ENCODE results near the gene TLR6.

The TLR6 gene

GRCh38 chr4:38832624-38833528 lies 23.7 kb downstream of the TLR6 start:
- H3K9me3 ChIP-seq (ENCODE audit: control insufficient read depth, insufficient read depth, low read length), result no peaks in the 10 kb centered on the region
- H3K9ac ChIP-seq (ENCODE audit: low read depth, low read length), result no peak overlapping the region
- no peaks in the 10 kb centered on the region for H3K27me3 ChIP-seq (ENCODE audit: control insufficient read depth, insufficient read depth, low read length)
- no peak overlapping the region for H3K4me3 ChIP-seq (ENCODE audit: low read depth, low read length)
- H3K4me1 ChIP-seq (ENCODE audit: control insufficient read depth, insufficient read depth, low read length), result no peaks in the 10 kb centered on the region
- no peaks in the 10 kb centered on the region for H3K36me3 ChIP-seq (ENCODE audit: control insufficient read depth, insufficient read depth, low read length)

GRCh38 chr4:38832206-38832605 lies 24.4 kb downstream of the TLR6 start:
- Histone ChIP-seq H3K36me3 (ENCODE audit: control insufficient read depth, insufficient read depth, low read length) (no peaks in the 10 kb centered on the region), H3K27me3 (ENCODE audit: control insufficient read depth, insufficient read depth, low read length) (no peaks in the 10 kb centered on the region), H3K9me3 (ENCODE audit: control insufficient read depth, insufficient read depth, low read length) (no peaks in the 10 kb centered on the region), H3K4me1 (ENCODE audit: control insufficient read depth, insufficient read depth, low read length) (no peaks in the 10 kb centered on the region), H3K9ac (ENCODE audit: low read depth, low read length) (no peak overlapping the region), H3K4me3 (ENCODE audit: low read depth, low read length) (no peak overlapping the region)

GRCh38 chr4:38831653-38832052 lies 25.0 kb downstream of the TLR6 start:
- no peaks in the 10 kb centered on the region for H3K36me3 ChIP-seq (ENCODE audit: control insufficient read depth, insufficient read depth, low read length)
- H3K27me3 ChIP-seq (ENCODE audit: control insufficient read depth, insufficient read depth, low read length), result no peaks in the 10 kb centered on the region
- no peaks in the 10 kb centered on the region for H3K4me1 ChIP-seq (ENCODE audit: control insufficient read depth, insufficient read depth, low read length)
- no peaks in the 10 kb centered on the region for H3K9me3 ChIP-seq (ENCODE audit: control insufficient read depth, insufficient read depth, low read length)
- no peak overlapping the region for H3K4me3 ChIP-seq (ENCODE audit: low read depth, low read length)
- no peak overlapping the region for H3K9ac ChIP-seq (ENCODE audit: low read depth, low read length)

DNA sequence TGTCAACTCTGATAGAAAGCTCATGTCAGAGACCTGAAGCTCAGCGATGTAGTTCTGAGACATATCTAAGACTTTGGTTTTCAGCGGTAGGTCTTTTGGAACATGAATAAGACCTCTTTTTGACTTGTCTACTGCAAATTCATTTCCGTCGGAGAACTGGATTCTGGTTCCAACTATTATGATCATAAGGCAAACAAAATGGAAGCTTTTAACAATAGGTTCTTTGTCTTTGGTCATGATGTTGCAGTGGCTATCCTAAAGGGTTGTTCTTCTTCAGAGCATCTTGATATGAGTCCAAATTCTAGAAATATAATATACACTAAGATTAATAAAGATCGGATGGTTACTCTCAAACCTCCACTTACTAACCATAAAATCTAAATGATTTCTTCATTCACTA lies 27.4 kb downstream of the TLR6 start:
- Histone ChIP-seq H3K27me3 (ENCODE audit: control insufficient read depth, insufficient read depth, low read length) (no peaks in the 10 kb centered on the region), H3K4me1 (ENCODE audit: control insufficient read depth, insufficient read depth, low read length) (no peaks in the 10 kb centered on the region), H3K9me3 (ENCODE audit: control insufficient read depth, insufficient read depth, low read length) (no peaks in the 10 kb centered on the region), H3K36me3 (ENCODE audit: control insufficient read depth, insufficient read depth, low read length) (no peaks in the 10 kb centered on the region), H3K4me3 (ENCODE audit: low read depth, low read length) (no peak overlapping the region), H3K9ac (ENCODE audit: low read depth, low read length) (no peak overlapping the region)

DNA sequence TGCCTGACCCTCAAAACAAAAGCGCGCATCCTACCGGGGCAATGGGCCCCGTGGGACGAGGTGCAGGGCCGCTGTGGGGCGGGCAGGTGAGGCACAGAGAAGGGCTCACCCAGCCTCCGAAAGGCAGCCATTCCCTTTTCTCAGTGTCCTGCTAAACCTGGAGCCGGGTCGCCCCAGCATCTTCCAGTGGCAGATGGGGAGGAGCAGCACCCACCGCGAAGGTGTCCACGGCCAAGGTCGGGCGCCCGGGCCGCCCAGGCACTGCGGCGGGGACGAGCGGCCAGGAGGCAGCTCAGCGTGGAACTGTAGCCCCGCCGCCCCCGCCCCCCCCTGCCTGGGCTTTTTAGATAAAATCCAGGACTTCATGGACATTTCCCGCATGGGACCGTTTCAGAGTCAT lies 32.9 kb downstream of the TLR6 start:
- no peaks in the 10 kb centered on the region for H3K36me3 ChIP-seq (ENCODE audit: control insufficient read depth, insufficient read depth, low read length)
- H3K4me3 ChIP-seq (ENCODE audit: low read depth, low read length), result no peak overlapping the region
- no peaks in the 10 kb centered on the region for H3K9me3 ChIP-seq (ENCODE audit: control insufficient read depth, insufficient read depth, low read length)
- no peaks in the 10 kb centered on the region for H3K27me3 ChIP-seq (ENCODE audit: control insufficient read depth, insufficient read depth, low read length)
- H3K9ac ChIP-seq (ENCODE audit: low read depth, low read length), result no peak overlapping the region
- no peaks in the 10 kb centered on the region for H3K4me1 ChIP-seq (ENCODE audit: control insufficient read depth, insufficient read depth, low read length)

DNA sequence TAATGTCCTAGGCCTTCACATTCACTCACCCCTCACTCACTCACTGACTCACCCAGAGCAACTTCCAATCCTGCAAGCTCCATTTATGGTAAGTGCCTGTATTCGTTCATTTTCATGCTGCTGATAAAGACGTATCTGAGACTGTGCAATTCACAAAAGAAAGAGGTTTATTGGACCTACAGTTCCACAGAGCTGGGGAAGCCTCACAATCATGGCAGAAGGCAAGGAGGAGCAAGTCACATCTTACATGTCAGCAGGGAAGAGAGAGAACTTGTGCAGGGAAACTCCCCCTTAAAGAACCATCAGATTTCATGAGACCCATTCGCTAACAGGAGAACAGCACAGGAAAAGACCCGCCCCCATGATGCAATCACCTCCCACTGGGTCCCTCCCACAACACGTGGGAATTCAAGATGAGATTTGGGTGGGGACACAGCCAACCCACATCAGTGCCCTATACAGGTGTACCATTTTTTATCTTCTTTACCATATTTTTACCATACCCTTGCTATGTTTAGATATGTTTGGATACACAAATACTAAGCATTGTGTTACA lies 33.8 kb downstream of the TLR6 start:
- no peaks in the 10 kb centered on the region for H3K4me1 ChIP-seq (ENCODE audit: control insufficient read depth, insufficient read depth, low read length)
- H3K27me3 ChIP-seq (ENCODE audit: control insufficient read depth, insufficient read depth, low read length), result no peaks in the 10 kb centered on the region
- no peaks in the 10 kb centered on the region for H3K9me3 ChIP-seq (ENCODE audit: control insufficient read depth, insufficient read depth, low read length)
- no peak overlapping the region for H3K4me3 ChIP-seq (ENCODE audit: low read depth, low read length)
- no peaks in the 10 kb centered on the region for H3K36me3 ChIP-seq (ENCODE audit: control insufficient read depth, insufficient read depth, low read length)
- H3K9ac ChIP-seq (ENCODE audit: low read depth, low read length), result no peak overlapping the region

GRCh38 chr4:38821739-38822138 lies 34.9 kb downstream of the TLR6 start:
- Histone ChIP-seq H3K4me3 (ENCODE audit: low read depth, low read length) (no peak overlapping the region), H3K9me3 (ENCODE audit: control insufficient read depth, insufficient read depth, low read length) (no peaks in the 10 kb centered on the region), H3K9ac (ENCODE audit: low read depth, low read length) (no peak overlapping the region), H3K36me3 (ENCODE audit: control insufficient read depth, insufficient read depth, low read length) (no peaks in the 10 kb centered on the region), H3K4me1 (ENCODE audit: control insufficient read depth, insufficient read depth, low read length) (no peaks in the 10 kb centered on the region), H3K27me3 (ENCODE audit: control insufficient read depth, insufficient read depth, low read length) (no peaks in the 10 kb centered on the region)

DNA sequence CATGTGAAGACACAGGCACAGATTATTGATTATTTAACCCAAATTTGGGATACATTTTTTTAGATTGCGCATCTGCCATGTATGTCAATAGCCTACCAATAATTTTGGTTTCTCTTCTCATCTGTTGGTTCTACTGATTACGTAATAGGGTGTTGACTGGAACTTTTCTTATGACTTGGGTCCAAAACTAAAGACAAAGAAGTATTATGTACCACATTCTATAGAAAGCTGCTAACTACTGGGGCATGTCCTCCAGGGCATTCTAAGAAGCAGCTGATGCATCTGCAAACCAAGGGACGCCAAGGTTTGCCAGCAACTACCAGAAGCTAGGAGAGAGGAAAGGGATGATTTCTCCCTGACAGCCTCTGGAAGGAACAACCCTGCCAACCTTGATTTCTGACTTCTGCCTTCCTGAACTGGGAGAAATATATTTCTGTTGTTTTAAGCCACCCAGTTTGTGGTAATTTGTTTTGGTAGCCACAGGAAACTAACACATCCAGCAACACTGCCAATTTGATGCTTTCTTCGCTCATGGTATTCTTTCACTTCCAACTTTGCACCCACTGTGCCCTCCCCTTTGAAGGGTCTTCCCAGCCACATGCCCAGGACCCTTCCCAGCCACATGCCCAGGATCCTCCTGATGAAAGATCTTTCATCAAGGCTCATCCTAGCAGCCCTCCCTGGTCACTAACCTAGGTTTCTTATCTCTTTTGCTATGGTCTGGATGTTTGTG lies 36.1 kb downstream of the TLR6 start:
- Histone ChIP-seq H3K36me3 (ENCODE audit: control insufficient read depth, insufficient read depth, low read length) (no peaks in the 10 kb centered on the region), H3K9me3 (ENCODE audit: control insufficient read depth, insufficient read depth, low read length) (no peaks in the 10 kb centered on the region), H3K4me3 (ENCODE audit: low read depth, low read length) (no peak overlapping the region), H3K9ac (ENCODE audit: low read depth, low read length) (no peak overlapping the region), H3K4me1 (ENCODE audit: control insufficient read depth, insufficient read depth, low read length) (no peaks in the 10 kb centered on the region), H3K27me3 (ENCODE audit: control insufficient read depth, insufficient read depth, low read length) (no peaks in the 10 kb centered on the region)

DNA sequence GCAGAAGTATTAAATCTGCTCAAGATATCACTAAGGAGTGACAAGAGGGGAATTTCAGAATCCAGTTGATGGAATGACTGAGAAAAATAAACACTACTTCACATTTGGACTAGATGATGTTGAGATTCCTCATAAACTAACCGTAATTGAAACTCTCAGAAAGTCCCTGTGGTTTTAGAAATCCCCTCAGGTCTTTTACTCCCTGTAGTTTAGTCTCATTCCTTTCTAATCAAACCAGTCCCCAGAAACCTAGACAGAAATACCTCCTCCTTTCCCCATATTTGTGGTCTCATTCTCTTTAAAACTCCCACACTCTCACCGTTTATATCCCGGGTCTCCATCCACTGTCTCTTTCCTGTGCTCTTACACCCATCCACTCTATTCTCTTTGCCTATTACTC lies 37.0 kb downstream of the TLR6 start:
- Histone ChIP-seq H3K4me3 (ENCODE audit: low read depth, low read length) (no peak overlapping the region), H3K9ac (ENCODE audit: low read depth, low read length) (no peak overlapping the region)

DNA sequence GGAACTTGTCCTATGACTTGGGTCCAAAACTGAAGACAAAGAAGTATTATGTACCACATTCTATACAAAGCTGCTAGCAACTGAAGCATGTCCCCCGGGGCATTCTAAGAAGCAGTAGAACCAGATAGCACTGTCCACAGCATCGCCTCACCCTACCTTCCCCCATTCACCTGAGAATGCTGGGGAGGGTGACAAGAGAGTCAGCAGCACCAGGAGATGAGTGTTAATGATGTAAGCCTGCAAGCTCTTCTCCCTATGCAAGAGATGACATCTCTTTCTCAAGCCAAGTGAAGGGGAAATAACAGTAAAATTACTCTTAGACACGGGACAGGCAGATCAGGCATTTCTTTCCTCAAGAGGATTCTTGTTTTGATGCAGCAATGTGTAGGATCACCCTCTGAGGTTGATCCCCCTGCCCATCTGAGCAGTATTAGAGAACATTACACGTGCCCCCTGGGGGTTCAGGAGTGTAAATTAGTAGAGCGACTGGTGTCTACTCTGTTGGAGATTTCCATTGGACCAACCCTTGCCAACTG lies 38.1 kb downstream of the TLR6 start:
- no peaks in the 10 kb centered on the region for H3K27me3 ChIP-seq (ENCODE audit: control insufficient read depth, insufficient read depth, low read length)
- H3K4me1 ChIP-seq (ENCODE audit: control insufficient read depth, insufficient read depth, low read length), result no peaks in the 10 kb centered on the region
- no peak overlapping the region for H3K9ac ChIP-seq (ENCODE audit: low read depth, low read length)
- H3K4me3 ChIP-seq (ENCODE audit: low read depth, low read length), result no peak overlapping the region
- no peaks in the 10 kb centered on the region for H3K9me3 ChIP-seq (ENCODE audit: control insufficient read depth, insufficient read depth, low read length)
- no peaks in the 10 kb centered on the region for H3K36me3 ChIP-seq (ENCODE audit: control insufficient read depth, insufficient read depth, low read length)

More for the DNA sequence above, 37.0 kb downstream of the TLR6 start:
- no peaks in the 10 kb centered on the region for H3K27me3 ChIP-seq (ENCODE audit: control insufficient read depth, insufficient read depth, low read length)
- H3K4me1 ChIP-seq (ENCODE audit: control insufficient read depth, insufficient read depth, low read length), result no peaks in the 10 kb centered on the region
- no peaks in the 10 kb centered on the region for H3K36me3 ChIP-seq (ENCODE audit: control insufficient read depth, insufficient read depth, low read length)
- H3K9me3 ChIP-seq (ENCODE audit: control insufficient read depth, insufficient read depth, low read length), result no peaks in the 10 kb centered on the region

DNA sequence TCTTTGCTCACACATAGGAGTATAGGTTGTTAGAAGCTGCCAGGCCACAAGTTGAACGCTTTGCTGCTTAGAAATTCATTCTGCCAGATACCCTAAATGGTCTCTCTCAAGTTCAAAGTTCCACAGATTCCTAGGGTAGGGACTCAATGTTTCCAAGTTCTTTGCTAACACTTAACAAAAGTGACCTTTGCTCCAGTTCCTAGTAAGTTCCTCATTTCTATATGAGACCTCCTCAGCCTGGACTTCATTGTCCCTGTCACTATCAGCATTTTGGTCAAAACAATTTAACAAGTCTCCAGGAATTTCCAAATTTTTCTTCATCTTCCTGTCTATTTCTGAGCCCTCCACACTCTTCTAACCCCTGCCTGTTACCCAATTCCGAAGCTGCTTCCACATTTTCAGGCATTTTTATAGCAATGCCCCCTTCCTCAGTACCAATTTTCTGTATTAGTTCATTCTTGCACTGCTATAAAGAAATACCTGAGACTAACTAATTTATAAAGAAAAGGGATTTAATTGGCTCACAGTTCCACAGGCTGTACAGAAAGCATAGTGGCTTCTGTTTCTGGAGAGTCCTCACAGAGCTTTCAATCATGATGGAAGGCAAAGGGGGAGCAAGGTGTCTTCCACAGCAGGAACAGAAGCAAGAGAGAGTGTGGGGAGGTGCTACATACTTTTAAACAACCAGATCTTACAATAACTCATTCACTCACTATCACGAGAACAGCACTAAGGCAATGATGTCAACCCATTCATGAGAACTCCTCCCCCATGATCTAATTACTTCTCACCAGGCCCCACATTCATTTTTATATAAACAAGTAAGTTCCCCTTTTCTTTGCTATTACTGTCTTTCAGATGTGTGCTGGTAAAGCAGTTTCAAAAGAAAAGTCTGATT lies 40.5 kb downstream of the TLR6 start:
- H3K27me3 ChIP-seq (ENCODE audit: control insufficient read depth, insufficient read depth, low read length), result no peaks in the 10 kb centered on the region
- H3K9me3 ChIP-seq (ENCODE audit: control insufficient read depth, insufficient read depth, low read length), result no peaks in the 10 kb centered on the region
- no peaks in the 10 kb centered on the region for H3K36me3 ChIP-seq (ENCODE audit: control insufficient read depth, insufficient read depth, low read length)
- no peak overlapping the region for H3K9ac ChIP-seq (ENCODE audit: low read depth, low read length)
- H3K4me1 ChIP-seq (ENCODE audit: control insufficient read depth, insufficient read depth, low read length), result no peaks in the 10 kb centered on the region
- no peak overlapping the region for H3K4me3 ChIP-seq (ENCODE audit: low read depth, low read length)

Data from iPS-15b (cell line).